CD4-positive, alpha-beta T cell treated with Interleukin-4 for 4 hours (primary cell): Measurements from ENCODE around the gene ZNF471.

Source experiments
- DNase-seq: peaks from one replicate; pipeline ENCODE4 v3.0.0-alpha.2; 2020

Gene ZNF471

DNA sequence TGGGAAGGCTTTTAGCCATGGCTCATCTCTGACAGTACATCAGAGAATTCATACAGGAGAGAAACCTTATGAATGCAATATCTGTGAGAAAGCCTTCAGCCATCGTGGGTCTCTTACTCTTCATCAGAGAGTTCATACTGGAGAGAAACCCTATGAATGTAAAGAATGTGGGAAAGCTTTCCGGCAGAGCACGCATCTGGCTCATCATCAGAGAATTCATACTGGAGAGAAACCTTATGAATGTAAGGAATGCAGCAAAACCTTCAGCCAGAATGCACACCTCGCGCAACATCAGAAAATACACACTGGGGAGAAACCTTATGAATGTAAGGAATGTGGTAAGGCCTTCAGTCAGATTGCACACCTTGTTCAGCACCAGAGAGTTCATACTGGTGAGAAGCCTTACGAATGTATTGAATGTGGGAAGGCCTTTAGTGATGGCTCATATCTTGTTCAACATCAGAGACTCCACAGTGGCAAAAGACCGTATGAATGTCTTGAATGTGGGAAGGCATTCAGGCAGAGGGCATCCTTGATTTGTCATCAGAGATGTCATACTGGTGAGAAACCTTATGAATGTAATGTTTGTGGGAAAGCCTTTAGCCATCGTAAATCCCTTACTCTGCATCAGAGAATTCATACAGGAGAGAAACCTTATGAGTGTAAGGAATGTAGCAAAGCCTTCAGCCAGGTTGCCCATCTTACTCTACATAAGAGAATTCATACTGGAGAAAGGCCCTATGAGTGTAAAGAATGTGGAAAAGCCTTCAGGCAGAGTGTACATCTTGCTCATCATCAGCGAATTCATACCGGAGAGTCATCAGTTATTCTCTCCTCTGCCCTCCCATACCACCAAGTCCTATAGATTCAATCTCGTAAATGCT lies 70.3 kb downstream of the ZNF471 start:
- no peak for DNase-seq
